Lower lobe of right lung (tissue), 2 donors: Measurements from ENCODE around the gene PALD1. TPM values are rescaled to one million over a fixed set of nuclear protein-coding genes. Genes with fewer than 3 reads are reported as not detected.

ENCODE experiments used
- ATAC-seq, 2 donors: fragments of 200-7000 bp; cut with Tn5 transposase; one replicate each; pipeline ENCODE4 v1.9.1; 2020 to 2022; ENCODE audit warnings: mild to moderate bottlenecking in 2 of 2, moderate library complexity in 2 of 2
- DNase-seq: peaks from one replicate; pipeline ENCODE4 v3.0.0-alpha.2; 2020
- H3K27ac ChIP-seq: fragments of 200-600 bp; one replicate; pipeline ENCODE4 v1.8.0; 2022
- H3K27me3 ChIP-seq: fragments of 200-600 bp; one replicate; pipeline ENCODE4 v1.8.0; 2022; ENCODE audit warnings: low read depth
- H3K36me3 ChIP-seq: fragments of 200-600 bp; one replicate; pipeline ENCODE4 v1.8.0; 2022; ENCODE audit warnings: mild to moderate bottlenecking
- H3K4me1 ChIP-seq: fragments of 200-600 bp; one replicate; pipeline ENCODE4 v1.8.0; 2022
- H3K4me3 ChIP-seq: fragments of 200-600 bp; one replicate; pipeline ENCODE4 v1.8.0; 2022; ENCODE audit warnings: mild to moderate bottlenecking
- H3K9me3 ChIP-seq: fragments of 200-600 bp; one replicate; pipeline ENCODE4 v1.8.0; 2022
- CTCF ChIP-seq: fragments of 200-600 bp; IDR thresholded peaks from one replicate; pipeline ENCODE4 v1.8.0; 2022; ENCODE audit warnings: antibody characterized with exemption, mild to moderate bottlenecking
- intact Hi-C: fragments of 100-400 bp; cut with DNase I; formaldehyde crosslinking; loops from one replicate; pipeline ENCODE4 v1.11.0; 2022
- total RNA-seq: library from RNA; stranded (reverse); fragmentation: NEBNext Ultra II Directional; extraction: Animal tissue kit (Norgen Biotek cat#: 25700); gene quantifications from one replicate; pipeline ENCODE4 v1.2.1, GENCODE V29; 2021
- donor health status: DM: no; HTN: yes; CAD: no; lungs with severe emphysema.

The PALD1 gene
- total RNA-seq, 1 donor from 2014 or later = 16.0 TPM

- DNase-seq (no peak), ATAC-seq (peak in 1 of 2 donors; percentile 13)
- intact Hi-C loops = no loop called here
- TF ChIP-seq CTCF = no peak
- Histone ChIP-seq H3K27me3 (no peaks in the 10 kb centered on the region), H3K36me3 (no peaks in the 10 kb centered on the region), H3K9me3 (no peaks in the 10 kb centered on the region), H3K4me1 (peaks cover 49% of the 10 kb centered on the region), H3K27ac (no peak overlapping the region), H3K4me3 (no peak overlapping the region)
Measured at GRCh38 chr10:70515035-70515667, 36.6 kb downstream of the PALD1 start.

GRCh38 chr10:70518695-70519094 lies 40.1 kb downstream of the PALD1 start:
- Histone ChIP-seq H3K9me3 (no peaks in the 10 kb centered on the region), H3K4me1 (peaks cover 33% of the 10 kb centered on the region), H3K27ac (no peak overlapping the region), H3K4me3 (no peak overlapping the region), H3K36me3 (no peaks in the 10 kb centered on the region), H3K27me3 (no peaks in the 10 kb centered on the region)
- no peak for TF ChIP-seq CTCF
- ATAC-seq (no peak), DNase-seq (no peak)
- intact Hi-C loops = no loop called here

- Histone ChIP-seq H3K27me3 (no peaks in the 10 kb centered on the region), H3K9me3 (no peaks in the 10 kb centered on the region), H3K36me3 (peaks cover 4% of the 10 kb centered on the region), H3K4me3 (no peak overlapping the region), H3K27ac (no peak overlapping the region), H3K4me1 (peaks cover 21% of the 10 kb centered on the region)
- no peak for DNase-seq
- intact Hi-C loops = no loop called here
- TF ChIP-seq CTCF = no peak
- ATAC-seq = peak; percentile 70 to 78
Measured at GRCh38 chr10:70523057-70523456, 44.5 kb downstream of the PALD1 start.

DNA sequence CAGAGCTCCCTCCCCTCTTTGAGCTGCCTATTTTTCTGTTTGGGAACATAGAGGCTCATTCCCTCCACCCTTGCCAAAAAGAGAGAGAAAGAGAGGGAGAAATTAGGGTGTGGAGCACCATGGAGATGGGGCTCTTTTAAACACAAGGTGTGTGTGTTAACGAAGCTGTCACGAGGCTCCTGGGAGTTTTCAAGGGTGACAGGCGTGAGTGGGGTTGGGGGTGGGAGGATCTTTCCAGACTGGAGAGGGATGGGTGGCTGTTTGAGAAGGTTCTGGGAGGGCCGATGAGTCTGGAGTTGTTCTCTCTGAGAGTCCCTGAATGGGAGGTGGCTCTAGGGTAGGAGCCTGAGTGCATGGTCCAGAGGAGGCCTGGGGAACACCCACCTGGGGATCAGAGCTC lies 45.0 kb downstream of the PALD1 start:
- DNase-seq = no peak
- Histone ChIP-seq H3K4me1 (peaks cover 21% of the 10 kb centered on the region), H3K27ac (no peak overlapping the region), H3K9me3 (no peaks in the 10 kb centered on the region), H3K36me3 (peaks cover 4% of the 10 kb centered on the region), H3K4me3 (no peak overlapping the region), H3K27me3 (no peaks in the 10 kb centered on the region)
- ATAC-seq = no peak
- intact Hi-C loops = no loop called here
- TF ChIP-seq CTCF = no peak

DNA sequence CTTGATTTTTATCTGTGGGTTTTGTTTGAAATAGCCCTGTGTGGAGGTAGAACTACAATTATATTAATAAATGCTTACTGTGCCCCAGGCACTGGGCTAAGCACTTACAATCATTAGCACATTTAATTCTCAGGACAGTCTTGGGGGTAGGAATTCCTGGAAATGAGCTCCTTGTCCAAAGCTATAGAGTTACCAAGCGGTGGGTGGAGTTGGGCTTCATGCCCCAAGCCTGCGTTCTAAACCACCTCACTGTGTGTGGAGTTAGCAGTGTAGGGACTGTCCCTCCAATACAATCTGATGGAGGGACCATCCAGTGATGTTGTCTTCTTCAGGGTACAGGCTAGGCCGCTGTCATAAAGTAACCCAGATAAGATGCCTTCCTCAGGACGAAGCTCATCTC lies 49.7 kb downstream of the PALD1 start:
- Histone ChIP-seq H3K27me3 (no peaks in the 10 kb centered on the region), H3K9me3 (no peaks in the 10 kb centered on the region), H3K4me1 (peaks cover 9% of the 10 kb centered on the region), H3K4me3 (no peak overlapping the region), H3K27ac (no peak overlapping the region), H3K36me3 (peaks cover 16% of the 10 kb centered on the region)
- no peak for DNase-seq
- intact Hi-C loops = no loop called here
- ATAC-seq = no peak
- no peak for TF ChIP-seq CTCF
